OCI-LY3 (cell line): ENCODE data around the gene C2orf92.

Experiments
- H2AFZ ChIP-seq: fragments of 200-600, 300-600 bp; shearing (Covaris generic); 2 replicates; pipeline ENCODE4 v1.6.0; 2014; ENCODE audit warnings: antibody characterized with exemption, low read depth, low read length
- H3K27ac ChIP-seq: fragments of 200-600, 300-600 bp; sonication (generic); 2 replicates; pipeline ENCODE4 v1.5.1; 2014; ENCODE audit warnings: mild to moderate bottlenecking, low read length, moderate library complexity, mixed read lengths
- H3K27me3 ChIP-seq: fragments of 200-600, 300-600 bp; sonication (generic); 2 replicates; pipeline ENCODE4 v1.6.1; 2014; ENCODE audit warnings: low read depth, low read length, mixed read lengths
- H3K36me3 ChIP-seq: fragments of 200-600, 300-600 bp; sonication (generic); replicated peaks from 2 replicates; pipeline ENCODE3; 2014; ENCODE audit warnings: low read depth, low read length, mixed read lengths
- H3K4me1 ChIP-seq: fragments of 300-600, 200-600 bp; sonication (generic); 2 replicates; pipeline ENCODE4 v1.6.1; 2014; ENCODE audit warnings: low read length, mixed read lengths
- H3K4me2 ChIP-seq: fragments of 200-600, 300-600 bp; sonication (generic); 2 replicates; pipeline ENCODE4 v1.6.1; 2014; ENCODE audit warnings: low read length, mixed read lengths
- H3K4me3 ChIP-seq: fragments of 300-600, 200-600 bp; sonication (generic); 2 replicates; pipeline ENCODE4 v1.5.1; 2014; ENCODE audit warnings: antibody characterized with exemption, mild to moderate bottlenecking, low read length, moderate library complexity
- H3K79me2 ChIP-seq: fragments of 300-600, 200-600 bp; shearing (Covaris generic); 2 replicates; pipeline ENCODE4 v1.6.1; 2014; ENCODE audit warnings: mild to moderate bottlenecking, low read length, mixed read lengths
- H3K9ac ChIP-seq: fragments of 300-600, 200-600 bp; shearing (Covaris generic); 2 replicates; pipeline ENCODE4 v1.6.0; 2014; ENCODE audit warnings: mild to moderate bottlenecking, low read length, moderate library complexity
- H3K9me3 ChIP-seq: fragments of 200-600, 300-600 bp; shearing (Covaris generic); 2 replicates; pipeline ENCODE4 v1.6.1; 2014; ENCODE audit warnings: low read length, mixed read lengths; ENCODE audit not compliant: insufficient read depth
- H4K20me1 ChIP-seq: fragments of 200-600, 300-600 bp; sonication (generic); 2 replicates; pipeline ENCODE4 v1.6.1; 2016; ENCODE audit warnings: low read length, mixed read lengths; ENCODE audit not compliant: insufficient read depth
- EZH2phosphoT487 ChIP-seq: fragments of 200-600 bp; shearing (Covaris generic); IDR thresholded peaks from 2 replicates; pipeline ENCODE4 v1.6.1; 2018; ENCODE audit warnings: antibody characterized with exemption, mixed run types, low read depth
- TF ChIP-seq, protein P1 (sequence below): fragments of 200-600, 300-600 bp; sonication (generic); IDR thresholded peaks from 2 replicates; pipeline ENCODE4 v1.5.1; 2014; ENCODE audit warnings: antibody characterized with exemption, low read length, low read depth

The C2orf92 gene

GRCh38 chr2:97735161-97735561, 65.6 kb downstream of the C2orf92 start:
- Histone ChIP-seq H3K4me3 (no peak overlapping the region), H2AFZ (no peak overlapping the region), H3K27me3 (no peaks in the 10 kb centered on the region), H3K4me1 (no peaks in the 10 kb centered on the region), H3K4me2 (no peak overlapping the region), H3K79me2 (no peaks in the 10 kb centered on the region), H3K9me3 (no peaks in the 10 kb centered on the region; the same call in 1 of the 2 replicates), H3K9ac (no peak overlapping the region), H4K20me1 (no peaks in the 10 kb centered on the region), H3K27ac (no peak overlapping the region), H3K36me3 (no peaks in the 10 kb centered on the region)
- TF ChIP-seq, protein P1, sequence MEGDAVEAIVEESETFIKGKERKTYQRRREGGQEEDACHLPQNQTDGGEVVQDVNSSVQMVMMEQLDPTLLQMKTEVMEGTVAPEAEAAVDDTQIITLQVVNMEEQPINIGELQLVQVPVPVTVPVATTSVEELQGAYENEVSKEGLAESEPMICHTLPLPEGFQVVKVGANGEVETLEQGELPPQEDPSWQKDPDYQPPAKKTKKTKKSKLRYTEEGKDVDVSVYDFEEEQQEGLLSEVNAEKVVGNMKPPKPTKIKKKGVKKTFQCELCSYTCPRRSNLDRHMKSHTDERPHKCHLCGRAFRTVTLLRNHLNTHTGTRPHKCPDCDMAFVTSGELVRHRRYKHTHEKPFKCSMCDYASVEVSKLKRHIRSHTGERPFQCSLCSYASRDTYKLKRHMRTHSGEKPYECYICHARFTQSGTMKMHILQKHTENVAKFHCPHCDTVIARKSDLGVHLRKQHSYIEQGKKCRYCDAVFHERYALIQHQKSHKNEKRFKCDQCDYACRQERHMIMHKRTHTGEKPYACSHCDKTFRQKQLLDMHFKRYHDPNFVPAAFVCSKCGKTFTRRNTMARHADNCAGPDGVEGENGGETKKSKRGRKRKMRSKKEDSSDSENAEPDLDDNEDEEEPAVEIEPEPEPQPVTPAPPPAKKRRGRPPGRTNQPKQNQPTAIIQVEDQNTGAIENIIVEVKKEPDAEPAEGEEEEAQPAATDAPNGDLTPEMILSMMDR, result no peak
- no peak for TF ChIP-seq EZH2phosphoT487

- Histone ChIP-seq H3K4me1 (no peaks in the 10 kb centered on the region), H3K4me3 (no peak overlapping the region), H3K9ac (no peak overlapping the region), H3K27ac (no peak overlapping the region), H4K20me1 (no peaks in the 10 kb centered on the region), H2AFZ (no peak overlapping the region), H3K79me2 (no peaks in the 10 kb centered on the region), H3K4me2 (no peak overlapping the region), H3K27me3 (no peaks in the 10 kb centered on the region), H3K36me3 (no peaks in the 10 kb centered on the region), H3K9me3 (no peaks in the 10 kb centered on the region)
- TF ChIP-seq, protein P1, result no peak
- no peak for TF ChIP-seq EZH2phosphoT487
Measured at GRCh38 chr2:97736185-97736584, 66.7 kb downstream of the C2orf92 start.

DNA sequence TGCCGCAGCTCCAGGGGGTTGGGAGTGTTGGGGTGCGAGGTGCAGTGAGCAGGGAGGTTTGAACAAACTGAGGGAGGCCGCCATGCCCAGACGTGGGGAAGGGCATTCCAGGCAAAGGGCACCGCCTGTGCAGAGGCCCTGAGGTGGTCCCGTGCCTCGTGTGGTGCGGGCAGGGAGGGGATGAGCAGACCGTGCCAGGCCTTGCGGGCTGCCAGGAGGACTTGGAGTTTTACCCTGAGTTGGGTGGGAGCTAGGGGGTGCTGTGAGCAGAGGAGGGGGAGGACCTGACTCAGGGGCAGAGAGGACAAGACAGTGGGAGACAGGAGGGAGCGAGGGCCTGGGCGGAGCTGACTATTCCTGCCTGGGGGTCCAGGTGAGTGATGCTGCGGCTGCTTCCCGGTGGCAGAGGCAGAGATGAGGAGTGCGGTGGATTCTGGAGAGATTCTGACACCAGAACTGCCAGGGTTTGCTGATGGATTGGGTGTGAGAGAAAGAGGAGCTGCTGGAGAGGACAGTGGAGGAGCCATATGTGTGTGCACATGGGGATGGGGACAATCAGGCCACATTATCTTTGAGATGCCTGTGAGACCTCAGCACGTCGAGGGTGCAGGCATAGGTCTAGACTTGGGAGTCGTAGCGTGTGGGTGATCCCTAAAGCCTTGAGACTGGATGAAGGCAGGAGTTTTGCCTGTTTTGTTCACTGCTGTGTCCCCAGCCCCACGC, 67.3 kb downstream of the C2orf92 start:
- Histone ChIP-seq H2AFZ (no peak overlapping the region), H3K4me2 (no peak overlapping the region), H4K20me1 (no peaks in the 10 kb centered on the region), H3K36me3 (no peaks in the 10 kb centered on the region), H3K4me3 (no peak overlapping the region), H3K79me2 (no peaks in the 10 kb centered on the region), H3K4me1 (no peaks in the 10 kb centered on the region), H3K9me3 (no peaks in the 10 kb centered on the region), H3K27ac (no peak overlapping the region), H3K27me3 (no peaks in the 10 kb centered on the region), H3K9ac (no peak overlapping the region)
- TF ChIP-seq, protein P1, result no peak
- TF ChIP-seq EZH2phosphoT487, result no peak

DNA sequence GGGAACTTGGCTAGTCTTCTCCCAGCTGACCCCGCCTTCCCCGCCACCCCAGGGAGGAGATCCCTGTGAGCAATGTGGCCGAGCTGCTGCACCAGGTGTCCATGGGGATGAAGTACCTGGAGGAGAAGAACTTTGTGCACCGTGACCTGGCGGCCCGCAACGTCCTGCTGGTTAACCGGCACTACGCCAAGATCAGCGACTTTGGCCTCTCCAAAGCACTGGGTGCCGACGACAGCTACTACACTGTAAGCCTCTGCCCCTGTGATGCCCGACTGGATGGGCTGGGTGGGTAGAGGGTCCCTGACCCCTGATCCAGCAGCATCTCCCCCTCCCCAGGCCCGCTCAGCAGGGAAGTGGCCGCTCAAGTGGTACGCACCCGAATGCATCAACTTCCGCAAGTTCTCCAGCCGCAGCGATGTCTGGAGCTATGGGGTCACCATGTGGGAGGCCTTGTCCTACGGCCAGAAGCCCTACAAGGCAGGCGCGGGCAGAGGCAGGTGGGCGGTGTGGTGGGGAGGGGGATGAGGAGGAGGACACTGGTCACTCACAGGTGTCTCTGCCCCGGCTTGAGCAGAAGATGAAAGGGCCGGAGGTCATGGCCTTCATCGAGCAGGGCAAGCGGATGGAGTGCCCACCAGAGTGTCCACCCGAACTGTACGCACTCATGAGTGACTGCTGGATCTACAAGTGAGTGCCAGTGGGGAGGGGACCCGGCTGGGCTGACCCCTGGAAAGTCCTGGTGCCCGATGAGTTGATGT, 68.1 kb downstream of the C2orf92 start:
- H2AFZ ChIP-seq, result no peak overlapping the region
- no peaks in the 10 kb centered on the region for H4K20me1 ChIP-seq
- no peaks in the 10 kb centered on the region for H3K36me3 ChIP-seq
- H3K27me3 ChIP-seq, result no peaks in the 10 kb centered on the region
- H3K9me3 ChIP-seq, result no peaks in the 10 kb centered on the region
- no peak overlapping the region for H3K4me2 ChIP-seq
- H3K9ac ChIP-seq, result no peak overlapping the region
- H3K79me2 ChIP-seq, result no peaks in the 10 kb centered on the region
- H3K4me1 ChIP-seq, result no peaks in the 10 kb centered on the region
- H3K27ac ChIP-seq, result no peak overlapping the region
- no peak overlapping the region for H3K4me3 ChIP-seq
- TF ChIP-seq, protein P1, result no peak
- TF ChIP-seq EZH2phosphoT487, result no peak
